ENCODE data around the gene SLC49A3.
"Not testable (repeated sequence)": the region's sequence is repeated elsewhere in the genome, so short reads cannot be mapped to it uniquely, and the experiment has no call there.

The SLC49A3 gene

GRCh38 chr4:704971-705277, 16.0 kb upstream of the SLC49A3 start:
- TF ChIP-seq CTCF (IDR thresholded peaks at IDR 0.05; ENCODE audit: low read depth, low read length): no peak
- H3K4me3 ChIP-seq (ENCODE audit: low read depth, low read length): peak overlapping the region; percentile 45; the same call in 1 of the 2 replicates

DNA sequence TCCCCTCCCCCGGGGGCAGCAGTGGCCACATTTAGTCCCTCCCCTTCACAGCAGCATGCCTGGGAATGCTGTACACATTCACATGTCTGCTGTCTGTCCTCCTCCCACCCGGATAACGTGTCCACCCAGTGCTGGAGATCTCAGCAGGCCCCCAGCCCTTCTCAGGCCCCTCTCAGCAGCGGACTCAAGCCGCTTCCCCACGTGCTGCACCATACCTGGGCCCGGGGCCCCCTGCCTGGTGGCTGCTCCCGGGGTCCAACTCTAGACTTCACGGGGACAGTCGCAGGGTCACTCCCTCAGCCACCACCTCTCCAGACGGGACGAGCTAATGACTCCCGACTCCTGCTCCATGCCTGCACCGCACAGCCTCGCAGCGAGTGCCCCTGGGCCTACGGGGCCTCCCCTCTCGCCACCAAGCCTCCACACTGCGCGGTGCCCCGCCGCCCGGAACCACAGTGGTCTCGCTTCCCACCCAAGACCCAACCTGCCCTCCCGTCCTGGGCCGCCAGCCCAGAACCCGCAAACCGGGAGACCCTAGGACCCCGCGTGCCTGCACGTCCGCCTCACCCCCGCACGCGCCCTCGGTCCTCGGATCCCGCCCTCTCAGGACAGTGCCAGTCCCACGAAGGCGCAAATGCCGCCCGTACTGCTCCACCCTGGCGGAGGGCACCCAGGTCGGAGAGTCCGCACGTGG, 15.4 kb upstream of the SLC49A3 start:
- H3K4me3 ChIP-seq (ENCODE audit: low read depth, low read length): no peak overlapping the region
- no peak for TF ChIP-seq CTCF (IDR thresholded peaks at IDR 0.05; ENCODE audit: low read depth, low read length)

GRCh38 chr4:703336-704197, 14.6 kb upstream of the SLC49A3 start:
- TF ChIP-seq CTCF (IDR thresholded peaks at IDR 0.05; ENCODE audit: low read depth, low read length): no peak
- no peak overlapping the region for H3K4me3 ChIP-seq (ENCODE audit: low read depth, low read length)

- no peak for TF ChIP-seq CTCF (IDR thresholded peaks at IDR 0.05; ENCODE audit: low read depth, low read length)
- no peak overlapping the region for H3K4me3 ChIP-seq (ENCODE audit: low read depth, low read length)
Observed at GRCh38 chr4:702618-703048, 13.7 kb upstream of the SLC49A3 start.

GRCh38 chr4:700587-701264, 11.8 kb upstream of the SLC49A3 start:
- H3K4me3 ChIP-seq (ENCODE audit: low read depth, low read length): no peak overlapping the region
- TF ChIP-seq CTCF (IDR thresholded peaks at IDR 0.05; ENCODE audit: low read depth, low read length): no peak

DNA sequence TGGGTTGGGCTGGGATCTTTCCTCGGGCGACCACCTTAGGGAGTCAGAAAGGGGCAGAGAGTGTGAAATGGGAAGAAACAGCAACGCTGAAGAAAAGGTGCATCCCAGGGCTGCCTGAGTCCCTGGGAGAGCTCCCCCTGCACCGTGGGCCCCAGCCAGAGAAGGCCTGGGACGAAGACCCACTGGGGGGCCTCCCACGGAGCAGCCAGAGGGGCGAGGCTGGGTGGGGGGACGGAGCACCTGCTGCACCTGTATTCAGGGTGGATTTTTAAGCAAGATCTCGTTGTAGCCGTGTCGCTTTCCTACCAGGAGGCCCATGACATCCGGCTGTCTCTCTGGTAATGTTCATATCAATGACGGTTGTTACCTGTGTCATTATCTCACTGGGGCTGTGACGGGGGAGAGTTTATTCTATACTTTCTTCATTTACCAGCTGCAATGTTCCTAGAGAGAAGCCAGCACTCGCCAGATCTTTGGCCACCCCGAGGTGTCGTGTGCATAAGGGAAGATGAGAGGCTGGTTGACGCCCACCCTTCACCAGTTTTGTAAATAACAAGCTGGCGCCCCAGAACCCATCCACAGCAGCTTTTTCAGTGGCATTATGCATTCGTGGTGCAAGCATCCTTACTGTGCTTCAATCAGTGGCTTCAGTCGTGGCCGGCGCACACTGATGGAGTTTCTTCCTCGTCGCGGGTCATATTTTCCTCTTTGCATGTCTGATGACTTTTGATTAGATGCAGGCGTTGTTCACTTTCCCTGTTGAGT, 11.0 kb upstream of the SLC49A3 start:
- H3K4me3 ChIP-seq (ENCODE audit: low read depth, low read length): no peak overlapping the region
- no peak for TF ChIP-seq CTCF (IDR thresholded peaks at IDR 0.05; ENCODE audit: low read depth, low read length)

- H3K4me3 ChIP-seq (ENCODE audit: low read depth, low read length): not testable (repeated sequence)
Observed at GRCh38 chr4:694341-694940, 5.5 kb upstream of the SLC49A3 start.

Data from WI38 (cell line).